GM19099 (cell line): ENCODE data around the gene VAV2.

Source experiments
- POLR2A ChIP-seq: IDR thresholded peaks from 3 replicates; pipeline ENCODE4 v1.6.1; 2011; ENCODE audit warnings: low read depth; ENCODE audit not compliant: insufficient read length; ENCODE audit errors: extremely low read depth

VAV2 gene

DNA sequence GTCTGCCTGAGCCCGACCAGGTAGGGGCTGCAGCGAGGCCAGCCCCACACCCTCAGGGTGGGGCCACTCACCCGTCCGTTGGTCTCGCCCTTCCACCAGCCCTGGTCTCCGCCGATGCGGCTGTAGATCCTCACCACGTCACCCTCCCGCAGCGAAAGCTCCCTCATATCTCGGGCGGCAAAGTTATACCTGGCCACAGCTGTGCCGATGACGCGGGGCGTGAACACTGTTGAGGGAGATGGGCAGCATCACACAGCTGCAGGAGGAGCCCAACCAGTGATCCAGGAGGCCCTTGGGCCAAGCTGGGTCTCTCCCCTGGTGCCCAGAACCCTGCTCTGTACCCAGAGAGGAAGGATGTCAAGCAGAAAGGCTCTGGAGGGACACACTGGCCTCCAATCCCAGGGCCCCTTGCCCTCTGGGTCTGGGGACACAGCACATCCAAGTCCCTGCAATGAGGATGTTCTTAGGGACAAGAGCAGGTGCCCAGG lies 223.7 kb downstream of the VAV2 start:
- no peak for TF ChIP-seq POLR2A

GRCh38 chr9:133767625-133768024 lies 224.5 kb downstream of the VAV2 start:
- TF ChIP-seq POLR2A, result no peak

- no peak for TF ChIP-seq POLR2A
Measured at GRCh38 chr9:133767008-133767407, 225.1 kb downstream of the VAV2 start.

DNA sequence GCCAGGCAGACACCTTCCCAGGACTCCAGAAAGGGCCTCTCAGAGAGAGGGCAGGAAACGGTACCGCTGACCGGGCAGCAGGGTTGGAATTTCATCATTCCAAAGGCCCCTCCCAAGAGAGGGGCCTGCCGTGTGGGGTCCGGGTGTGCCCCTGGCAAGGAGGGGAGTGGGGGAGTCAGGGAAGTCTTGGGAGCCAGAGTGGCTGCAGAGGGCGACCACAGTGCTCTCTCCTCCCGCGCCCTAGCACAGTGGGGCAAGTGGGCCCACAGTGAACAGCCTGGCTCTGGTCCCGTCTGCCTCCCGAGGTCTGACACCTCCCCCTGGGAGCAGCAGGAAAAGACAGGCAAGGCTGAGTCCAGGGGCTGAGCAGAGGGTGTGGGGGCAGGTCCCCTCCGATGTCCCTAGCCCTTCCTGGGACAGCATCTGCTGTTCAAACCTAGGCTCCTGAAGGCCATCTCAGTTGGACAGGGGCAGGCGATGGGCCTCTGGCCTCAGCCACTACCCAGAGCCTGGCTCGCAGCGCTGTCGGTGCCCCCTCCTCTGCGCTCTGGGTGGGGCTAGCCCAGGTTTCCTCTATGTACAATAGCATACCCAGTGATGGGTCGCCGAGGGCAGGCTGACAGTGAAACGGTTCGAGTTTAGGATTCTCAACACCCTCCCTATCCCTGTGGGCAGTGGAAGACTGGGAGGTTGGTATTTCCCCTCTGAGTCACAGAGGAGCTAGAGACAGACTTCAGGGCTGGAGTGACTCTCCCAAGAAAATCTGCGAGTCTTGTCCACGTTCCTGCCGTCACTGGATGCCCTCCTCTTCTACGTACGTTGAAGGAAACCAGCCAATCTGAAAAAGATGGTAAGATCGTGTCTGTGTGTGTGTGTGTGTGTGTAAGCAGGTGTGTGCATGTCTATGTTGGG lies 228.6 kb downstream of the VAV2 start:
- no peak for TF ChIP-seq POLR2A

DNA sequence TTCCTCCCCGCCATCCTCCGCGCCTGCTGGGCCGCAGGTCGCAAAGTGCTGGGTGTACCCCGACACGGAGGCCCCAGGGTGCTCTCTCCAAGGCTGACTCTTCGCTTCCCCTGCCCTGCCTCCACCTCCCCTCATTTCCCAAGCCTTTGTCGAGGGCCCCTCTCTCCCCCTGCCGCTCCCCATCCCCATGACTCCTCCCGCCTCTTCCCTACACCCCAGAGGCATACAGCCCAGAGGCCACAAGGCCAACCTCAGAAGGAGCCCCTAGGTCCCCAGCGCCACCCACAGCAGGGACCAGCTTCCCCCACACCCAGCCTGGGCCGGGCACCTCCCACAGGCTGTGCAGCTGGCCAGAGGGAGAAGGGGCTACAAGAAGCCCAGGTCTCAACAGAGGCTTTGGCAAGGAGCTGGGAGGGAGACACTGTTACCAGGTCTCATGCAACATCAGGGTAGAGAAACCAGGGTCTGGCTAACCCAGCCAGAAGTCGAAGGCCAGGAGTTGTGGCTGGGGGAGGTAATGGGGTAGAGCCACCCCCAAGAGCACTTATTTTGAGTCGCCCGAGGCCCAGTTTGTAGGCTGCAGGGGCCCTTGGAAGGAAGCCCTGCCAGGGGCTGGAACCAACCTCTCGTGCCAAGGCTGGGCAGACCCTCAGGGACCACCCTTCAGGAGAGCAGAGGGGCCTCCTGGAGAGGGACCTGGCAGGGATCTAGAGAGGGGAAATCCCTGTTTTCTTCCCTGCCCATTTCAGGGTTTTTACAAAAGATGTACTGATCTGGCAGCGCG lies 229.4 kb downstream of the VAV2 start:
- TF ChIP-seq POLR2A, result no peak

DNA sequence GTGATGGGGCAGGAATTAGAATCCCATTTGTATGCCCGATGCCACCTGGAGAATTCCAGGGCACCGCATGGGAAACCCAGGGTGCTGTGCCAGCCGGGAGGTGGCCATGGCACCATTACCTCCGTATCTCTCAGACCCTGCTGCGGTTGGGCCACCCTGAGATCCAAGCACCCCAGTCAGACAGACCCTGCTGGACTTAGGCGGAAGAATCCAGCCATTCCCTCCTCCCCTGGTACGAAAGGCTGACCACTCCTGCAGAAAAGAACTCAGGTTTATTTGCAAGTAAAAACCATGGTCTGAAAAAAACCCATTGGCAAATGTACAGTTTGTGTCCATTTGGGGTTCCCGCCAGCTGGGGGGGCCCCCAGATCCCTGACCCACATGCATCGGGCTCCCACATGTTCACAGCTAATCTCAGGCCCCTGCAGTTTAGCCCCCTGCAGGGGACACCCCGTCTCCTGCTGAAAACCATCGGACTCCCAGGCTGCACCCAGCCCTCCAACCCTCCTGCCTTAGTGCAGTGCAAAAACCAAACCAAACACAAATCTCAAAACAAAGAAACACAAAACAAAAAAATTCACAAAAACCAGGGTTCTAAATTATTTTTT lies 230.4 kb downstream of the VAV2 start:
- no peak for TF ChIP-seq POLR2A

DNA sequence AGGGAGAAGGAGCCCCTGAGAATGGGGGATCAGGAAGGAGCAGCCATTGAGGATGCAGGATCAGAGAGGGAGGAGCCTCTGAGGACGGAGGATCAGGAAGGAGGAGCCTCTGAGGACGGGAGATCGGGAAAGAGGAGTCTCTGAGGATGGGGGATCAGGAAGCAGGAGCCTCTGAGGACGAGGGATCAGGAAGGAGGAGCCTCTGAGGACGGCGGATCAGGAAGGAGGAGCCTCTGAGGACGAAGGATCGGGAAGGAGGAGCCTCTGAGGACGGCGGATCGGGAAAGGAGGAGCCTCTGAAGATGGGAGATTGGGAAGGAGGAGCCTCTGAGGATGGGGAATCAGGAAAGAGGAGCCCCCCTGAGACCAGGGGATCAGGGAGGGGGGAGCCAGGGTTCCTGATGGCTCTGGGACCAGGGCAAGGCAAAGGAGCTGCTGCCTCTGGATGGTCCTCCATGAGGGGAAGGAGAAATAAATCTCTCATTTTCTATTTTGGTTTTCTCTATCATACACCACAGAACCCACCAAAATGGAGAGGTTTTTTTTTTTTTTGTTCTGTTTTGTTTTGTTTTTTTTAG lies 231.3 kb downstream of the VAV2 start:
- TF ChIP-seq POLR2A, result no peak

- TF ChIP-seq POLR2A, result no peak
Measured at GRCh38 chr9:133759946-133760345, 232.2 kb downstream of the VAV2 start.

DNA sequence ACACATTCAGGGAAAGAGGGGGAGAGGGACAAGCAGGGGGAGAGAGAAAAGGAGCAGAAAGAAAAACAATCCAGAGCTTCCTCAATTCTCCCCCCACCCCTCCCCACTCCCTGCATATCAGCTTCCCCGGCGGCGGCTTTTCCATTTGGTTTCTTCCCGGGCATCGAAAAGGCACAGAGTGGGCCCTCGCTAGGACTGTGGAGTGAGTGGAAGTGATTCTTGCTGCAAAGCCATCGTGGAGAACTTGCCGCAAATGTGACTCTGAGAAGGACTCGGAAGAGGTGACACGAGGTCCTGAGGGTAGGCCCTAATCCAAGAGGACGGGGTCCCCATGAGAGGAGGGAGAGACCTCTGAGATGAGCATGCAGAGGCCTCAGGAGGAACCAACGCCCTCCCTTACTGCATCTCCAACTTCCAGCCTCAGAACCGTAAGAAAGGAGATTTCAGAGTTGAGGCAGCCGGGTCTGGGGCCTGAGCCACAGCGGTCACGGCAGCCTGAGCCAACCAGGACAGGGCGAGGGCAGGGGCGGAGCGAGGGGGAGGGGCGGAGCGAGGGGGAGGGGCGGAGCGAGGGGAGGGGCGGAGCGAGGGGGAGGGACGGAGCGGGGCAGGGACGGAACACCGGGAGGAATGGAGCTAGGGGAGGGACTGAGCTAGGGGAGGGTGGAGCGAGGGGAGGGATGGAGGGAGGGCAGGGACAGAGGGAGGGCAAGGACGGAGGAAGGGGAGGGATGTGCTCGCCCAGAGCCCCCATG lies 232.8 kb downstream of the VAV2 start:
- TF ChIP-seq POLR2A, result no peak

GRCh38 chr9:133758228-133758627 lies 233.9 kb downstream of the VAV2 start:
- TF ChIP-seq POLR2A, result no peak

DNA sequence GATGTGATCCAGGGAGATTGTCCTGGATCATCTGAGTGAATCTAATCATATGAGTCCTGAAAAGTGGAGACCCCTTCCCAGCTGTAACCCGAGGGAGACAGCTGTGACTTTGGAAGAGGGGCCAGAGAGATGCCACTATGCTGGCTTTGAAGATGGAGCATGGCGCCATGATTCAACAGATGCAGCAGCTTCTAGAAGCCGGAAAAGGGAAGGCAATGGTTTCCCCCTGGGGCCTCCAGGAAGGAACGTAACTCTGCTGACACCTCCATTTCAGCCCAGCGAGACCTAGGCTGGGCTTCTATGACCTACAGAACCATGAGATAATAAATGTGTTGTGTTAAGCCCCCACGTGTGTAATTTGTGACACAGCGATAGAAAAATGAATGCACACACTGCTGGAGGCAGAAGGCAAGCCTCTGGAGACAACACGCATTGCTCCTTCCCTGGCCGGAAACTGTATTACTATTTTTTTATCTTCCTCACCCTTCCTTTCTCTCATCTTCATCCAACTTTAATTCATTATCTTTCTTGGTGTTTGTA lies 237.4 kb downstream of the VAV2 start:
- TF ChIP-seq POLR2A, result no peak

GRCh38 chr9:133754187-133754586 lies 237.9 kb downstream of the VAV2 start:
- no peak for TF ChIP-seq POLR2A

DNA sequence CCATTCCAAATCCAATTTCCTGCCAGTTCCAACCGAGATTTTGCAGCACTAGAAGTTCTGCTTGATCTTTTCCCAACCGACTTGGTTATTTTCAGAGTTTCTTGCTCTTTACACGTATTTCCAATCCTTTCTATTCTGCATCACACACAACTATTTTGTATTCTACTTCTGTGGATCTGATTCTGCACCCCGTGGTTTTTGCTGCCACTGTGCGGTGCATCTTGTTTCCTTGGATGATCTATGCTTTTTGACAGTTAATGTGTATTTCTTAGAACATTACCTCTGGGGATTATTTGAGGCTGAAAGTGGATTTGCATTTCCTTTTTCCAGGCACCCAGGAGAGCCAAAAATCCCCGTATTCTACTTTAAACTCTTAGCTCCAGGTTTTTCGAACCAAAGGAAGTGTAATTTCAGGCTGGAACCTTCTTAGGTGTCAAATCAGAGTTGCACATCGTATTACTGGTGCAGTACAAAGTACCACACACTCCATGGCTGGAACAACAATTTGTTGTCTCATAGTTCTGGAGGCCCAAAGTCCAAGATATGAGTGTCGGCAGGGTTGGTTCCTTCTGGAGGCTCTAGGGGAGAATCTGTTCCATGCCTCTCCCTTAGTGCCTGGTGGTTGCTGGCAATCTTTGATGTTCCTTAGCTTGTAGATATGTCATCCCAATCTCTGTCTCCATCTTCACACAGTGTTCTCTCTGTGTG lies 239.2 kb downstream of the VAV2 start:
- no peak for TF ChIP-seq POLR2A
